ENCODE measurements around the gene BCL6. TPM values are rescaled to one million over a fixed set of nuclear protein-coding genes. Genes with fewer than 3 reads are reported as not detected.

BCL6 gene
- 4.1 to 7.8 TPM (median 7.7 TPM) in 3 replicates for polyA plus RNA-seq
- polyA plus RNA-seq (2011; ENCODE audit: low read depth) = 17.9 TPM
- 3.7 TPM in 2 replicates for polyA plus RNA-seq (2011; cell fraction: cytosol; rRNA removed)
- polyA plus RNA-seq (2011; cell fraction: nucleus; rRNA removed) = 17.1 and 23.6 TPM in 2 replicates
- polyA plus RNA-seq (2012; ENCODE audit: low replicate concordance) = 10.9 and 81.2 TPM in 2 replicates
- 9.3 to 25.2 TPM (median 9.4 TPM) in 3 replicates for polyA minus RNA-seq
- 5.9 TPM for polyA minus RNA-seq (2011; cell fraction: cytosol; rRNA and poly(A)+ RNA removed)
- polyA minus RNA-seq (2011; cell fraction: nucleus; rRNA and poly(A)+ RNA removed) = 13.9 and 17.6 TPM in 2 replicates

- Histone ChIP-seq H4K20me1 (ENCODE audit: control insufficient read depth, extremely low read depth, insufficient read depth, low read length) (no peaks in the 10 kb centered on the region), H3K4me2 (ENCODE audit: control insufficient read depth, extremely low read depth, insufficient read depth, low read depth, low read length) (peak within 1 kb of the TSS; percentile 95), H3K36me3 (ENCODE audit: control insufficient read depth in 2 of 2, extremely low read depth in 1 of 2, insufficient read depth in 2 of 2, low read length in 2 of 2) (no peaks in the 10 kb centered on the region), H3K4me1 (ENCODE audit: control insufficient read depth, extremely low read depth, insufficient read depth, low read length) (peaks cover 46% of the 10 kb centered on the region), H3K4me3 (ENCODE audit: control insufficient read depth in 2 of 3, extremely low read depth in 1 of 3, insufficient read depth in 2 of 3, low read depth in 1 of 3, low read length in 3 of 3) (peak within 1 kb of the TSS; percentile 55 to 100 (median 93)), H3K27me3 (ENCODE audit: control insufficient read depth, extremely low read depth, insufficient read depth, low read length) (no peaks in the 10 kb centered on the region), H2AFZ (ENCODE audit: control insufficient read depth, low read length) (peak within 1 kb of the TSS; percentile 75), H3K9me3 (ENCODE audit: control insufficient read depth, low read depth, low read length) (no peaks in the 10 kb centered on the region), H3K9me1 (ENCODE audit: control insufficient read depth, extremely low read depth, insufficient read depth, low read length) (no peaks in the 10 kb centered on the region), H3K27ac (ENCODE audit: control insufficient read depth, insufficient read depth, low read length) (peak within 1 kb of the TSS; percentile 95), H3K9ac (ENCODE audit: control insufficient read depth, extremely low read depth, insufficient read depth, low read length) (peak within 1 kb of the TSS; percentile 85), H3K79me2 (ENCODE audit: control insufficient read depth, insufficient read depth, low read length) (peaks cover 31% of the 10 kb centered on the region)
- dilution Hi-C loops (cut with MboI; ENCODE audit: extremely low pct_ligation_motif_present, low sequenced_read_pairs) = loop anchor here (25.0 kb wide), 1 partner anchor 1192 kb away; no protein-coding TSS in a partner anchor
- DNase-seq (ENCODE audit: low read depth, low spot score) (peak; percentile 74), FAIRE-seq (peak; percentile 71)
- TF ChIP-seq EZH2 (IDR thresholded peaks at IDR 0.05; ENCODE audit: low read length) (no peak), CTCF (optimal IDR thresholded peaks at IDR 0.05 in 1 of 3, IDR thresholded peaks at IDR 0.05 in 1 of 3, conservative IDR thresholded peaks at IDR 0.05 in 1 of 3; ENCODE audit: extremely low read depth in 1 of 3, insufficient read depth in 2 of 3, low read length in 3 of 3) (peak in 1 of 3 experiments; percentile 7)
Observed at GRCh38 chr3:187745201-187746058, at the start of gene BCL6. Gene BCL6 (minus strand): TSS chr3:187745468. CDS start chr3:187733693, 11,775 bp downstream.

GRCh38 chr3:187794731-187795130 is 49.5 kb upstream of the BCL6 start:
- DNase-seq (ENCODE audit: low read depth, low spot score) (no peak), FAIRE-seq (no peak)
- H3K9me3 ChIP-seq (ENCODE audit: control insufficient read depth, low read depth, low read length) = no peaks in the 10 kb centered on the region
- H3K27me3 ChIP-seq (ENCODE audit: control insufficient read depth, extremely low read depth, insufficient read depth, low read length) = no peaks in the 10 kb centered on the region
- no peak overlapping the region for H3K27ac ChIP-seq (ENCODE audit: control insufficient read depth, insufficient read depth, low read length)
- H3K4me3 ChIP-seq (ENCODE audit: control insufficient read depth in 2 of 3, extremely low read depth in 1 of 3, insufficient read depth in 2 of 3, low read depth in 1 of 3, low read length in 3 of 3) = no peak overlapping the region
- no peak overlapping the region for H2AFZ ChIP-seq (ENCODE audit: control insufficient read depth, low read length)
- dilution Hi-C loops (cut with MboI; ENCODE audit: extremely low pct_ligation_motif_present, low sequenced_read_pairs) = no loop called here
- H3K36me3 ChIP-seq (ENCODE audit: control insufficient read depth in 2 of 2, extremely low read depth in 1 of 2, insufficient read depth in 2 of 2, low read length in 2 of 2) = no peaks in the 10 kb centered on the region
- H3K4me1 ChIP-seq (ENCODE audit: control insufficient read depth, extremely low read depth, insufficient read depth, low read length) = no peaks in the 10 kb centered on the region
- no peaks in the 10 kb centered on the region for H4K20me1 ChIP-seq (ENCODE audit: control insufficient read depth, extremely low read depth, insufficient read depth, low read length)
- H3K9me1 ChIP-seq (ENCODE audit: control insufficient read depth, extremely low read depth, insufficient read depth, low read length) = no peaks in the 10 kb centered on the region
- H3K4me2 ChIP-seq (ENCODE audit: control insufficient read depth, extremely low read depth, insufficient read depth, low read depth, low read length) = no peak overlapping the region
- H3K9ac ChIP-seq (ENCODE audit: control insufficient read depth, extremely low read depth, insufficient read depth, low read length) = no peak overlapping the region
- TF ChIP-seq EZH2 (IDR thresholded peaks at IDR 0.05; ENCODE audit: low read length) = no peak
- no peak for TF ChIP-seq CTCF (optimal IDR thresholded peaks at IDR 0.05 in 1 of 3, IDR thresholded peaks at IDR 0.05 in 1 of 3, conservative IDR thresholded peaks at IDR 0.05 in 1 of 3; ENCODE audit: extremely low read depth in 1 of 3, insufficient read depth in 2 of 3, low read length in 3 of 3)
- no peaks in the 10 kb centered on the region for H3K79me2 ChIP-seq (ENCODE audit: control insufficient read depth, insufficient read depth, low read length)
